IMR-90 (cell line): ENCODE results near the gene RAI14. TPM values are rescaled to one million over a fixed set of nuclear protein-coding genes. Genes with fewer than 3 reads are reported as not detected.

ENCODE experiments used
- ATAC-seq: fragments of 200-7000 bp; cut with Tn5 transposase; 2 replicates; pipeline ENCODE4 v1.9.1; 2020; ENCODE audit warnings: low read depth, mild to moderate bottlenecking, moderate library complexity
- BruUV-seq: library from RNA; stranded (reverse); fragments of 400-500 nt; replicated peaks from 2 replicates; lab custom pipeline; 2021; lab: Mats Ljungman, UMichigan
- CTCF ChIA-PET: fragments of 300-600 bp; formaldehyde crosslinking; extraction: SDS; loops from one replicate; lab custom pipeline; 2021; ENCODE audit warnings: antibody characterized with exemption; lab: Yijun Ruan, JAX
- POLR2A ChIA-PET: fragments of 300-600 bp; sonication (Branson Sonifier 250); formaldehyde crosslinking; loops from one replicate; lab custom pipeline; 2022; ENCODE audit warnings: antibody characterized with exemption; ENCODE audit not compliant: unreplicated experiment; lab: Charles Lee
- DNase-seq: peaks from one replicate; pipeline ENCODE4 v3.0.0; 2013
- H2AFZ ChIP-seq: replicated peaks from 2 replicates; pipeline ENCODE3; 2013; ENCODE audit warnings: low read length, mild to moderate bottlenecking; ENCODE audit not compliant: poor library complexity
- H2AK5ac ChIP-seq: 2 replicates; pipeline ENCODE4 v1.6.1; 2013; ENCODE audit warnings: low read depth, low read length, inconsistent platforms
- H2AK9ac ChIP-seq: replicated peaks from 2 replicates; pipeline ENCODE3; 2013; ENCODE audit warnings: mild to moderate bottlenecking, low read depth, low read length, moderate library complexity; ENCODE audit not compliant: poor library complexity
- H2BK120ac ChIP-seq: 2 replicates; pipeline ENCODE4 v1.6.1; 2013; ENCODE audit warnings: low read depth, low read length, inconsistent platforms
- H2BK15ac ChIP-seq: 3 replicates; pipeline ENCODE4 v1.6.1; 2013; ENCODE audit warnings: low read depth, low read length, inconsistent platforms
- H2BK20ac ChIP-seq: 2 replicates; pipeline ENCODE4 v1.6.1; 2013; ENCODE audit warnings: low read depth, mild to moderate bottlenecking, inconsistent platforms, low read length, moderate library complexity
- H2BK5ac ChIP-seq: 2 replicates; pipeline ENCODE4 v1.6.1; 2013; ENCODE audit warnings: mild to moderate bottlenecking, low read depth, low read length, inconsistent platforms; ENCODE audit not compliant: poor library complexity, severe bottlenecking
- H3K14ac ChIP-seq: replicated peaks from 2 replicates; pipeline ENCODE4 v1.6.1; 2013; ENCODE audit warnings: low read depth, low read length, inconsistent platforms
- H3K18ac ChIP-seq: 2 replicates; pipeline ENCODE4 v1.6.1; 2013; ENCODE audit warnings: low read depth, low read length, control low read depth
- H3K23ac ChIP-seq: 2 replicates; pipeline ENCODE4 v1.6.1; 2013; ENCODE audit warnings: low read depth, low read length, inconsistent platforms
- H3K27ac ChIP-seq: 2 replicates; pipeline ENCODE4 v1.5.1; 2013; ENCODE audit warnings: mild to moderate bottlenecking, control low read depth, low read length; ENCODE audit not compliant: insufficient read depth
- H3K27me3 ChIP-seq: 2 replicates; pipeline ENCODE4 v1.6.1; 2013; ENCODE audit warnings: low read length; ENCODE audit not compliant: control insufficient read depth, insufficient read depth
- H3K36me3 ChIP-seq: 2 replicates; pipeline ENCODE4 v1.6.1; 2013; ENCODE audit warnings: low read length, mixed read lengths; ENCODE audit not compliant: control insufficient read depth, insufficient read depth
- H3K4ac ChIP-seq: 2 replicates; pipeline ENCODE4 v1.6.1; 2013; ENCODE audit warnings: low read depth, low read length, inconsistent platforms
- H3K4me1 ChIP-seq: 2 replicates; pipeline ENCODE4 v1.6.1; 2013; ENCODE audit warnings: low read length, mixed read lengths; ENCODE audit not compliant: control insufficient read depth, insufficient read depth
- H3K4me2 ChIP-seq: 2 replicates; pipeline ENCODE4 v1.6.1; 2013; ENCODE audit warnings: low read depth, mild to moderate bottlenecking, control low read depth, low read length, moderate library complexity
- H3K4me3 ChIP-seq: 2 replicates; pipeline ENCODE4 v1.5.1; 2013; ENCODE audit warnings: low read depth, mild to moderate bottlenecking, control low read depth, low read length, moderate library complexity; ENCODE audit not compliant: insufficient read depth
- H3K56ac ChIP-seq: 2 replicates; pipeline ENCODE4 v1.6.1; 2013; ENCODE audit warnings: low read length, inconsistent platforms; ENCODE audit not compliant: insufficient read depth; ENCODE audit errors: extremely low read depth
- H3K79me1 ChIP-seq, 2 experiments: 2 replicates each; pipeline ENCODE4 v1.6.1; 2013; ENCODE audit warnings: low read length in 2 of 2, inconsistent platforms in 1 of 2, low read depth in 1 of 2
- H3K9ac ChIP-seq: 2 replicates; pipeline ENCODE4 v1.6.1; 2013; ENCODE audit warnings: low read depth, low read length, control low read depth
- H3K9me1 ChIP-seq: 2 replicates; pipeline ENCODE4 v1.6.1; 2013; ENCODE audit warnings: low read length, inconsistent platforms; ENCODE audit not compliant: insufficient read depth
- H3K9me3 ChIP-seq: 2 replicates; pipeline ENCODE4 v1.6.1; 2013; ENCODE audit warnings: low read length; ENCODE audit not compliant: control insufficient read depth, insufficient read depth
- H4K20me1 ChIP-seq: 2 replicates; pipeline ENCODE4 v1.6.1; 2013; ENCODE audit warnings: low read length, inconsistent platforms; ENCODE audit not compliant: insufficient read depth
- H4K5ac ChIP-seq: 2 replicates; pipeline ENCODE4 v1.6.1; 2013; ENCODE audit warnings: mild to moderate bottlenecking, low read depth, low read length, control low read depth
- H4K8ac ChIP-seq, 2 experiments: 2 replicates each; pipeline ENCODE4 v1.6.1; 2013; ENCODE audit warnings: low read depth in 2 of 2, low read length in 2 of 2, control low read depth in 1 of 2, inconsistent platforms in 1 of 2
- H4K91ac ChIP-seq: 2 replicates; pipeline ENCODE4 v1.6.1; 2013; ENCODE audit warnings: low read depth, low read length, inconsistent platforms; ENCODE audit not compliant: insufficient read depth
- BHLHE40 ChIP-seq: fragments of 150-350 bp; IDR thresholded peaks from 2 replicates; pipeline ENCODE4 v1.6.1; 2016; ENCODE audit warnings: mild to moderate bottlenecking, low read depth, low read length
- CEBPB ChIP-seq: IDR thresholded peaks from 2 replicates; pipeline ENCODE4 v1.6.1; 2012; ENCODE audit warnings: low read depth, low read length, improper control_type of control experiment
- CHD1 ChIP-seq: IDR thresholded peaks from 2 replicates; pipeline ENCODE4 v1.6.1; 2012; ENCODE audit warnings: low read depth, low read length, improper control_type of control experiment
- FOS ChIP-seq: fragments of 150-350 bp; IDR thresholded peaks from 2 replicates; pipeline ENCODE4 v1.6.1; 2016; ENCODE audit warnings: low read depth, low read length
- MAFK ChIP-seq: IDR thresholded peaks from 2 replicates; pipeline ENCODE4 v1.6.1; 2012; ENCODE audit warnings: low read depth, low read length, improper control_type of control experiment
- MAZ ChIP-seq: IDR thresholded peaks from 2 replicates; pipeline ENCODE4 v1.6.1; 2012; ENCODE audit warnings: low read depth, mild to moderate bottlenecking, low read length, improper control_type of control experiment, moderate library complexity, borderline replicate concordance
- MXI1 ChIP-seq: IDR thresholded peaks from 2 replicates; pipeline ENCODE4 v1.6.1; 2012; ENCODE audit warnings: low read depth, mild to moderate bottlenecking, low read length, moderate library complexity, borderline replicate concordance
- NFE2L2 ChIP-seq: fragments of 150-350 bp; IDR thresholded peaks from 2 replicates; pipeline ENCODE4 v1.6.1; 2016; ENCODE audit warnings: low read depth, mild to moderate bottlenecking, low read length
- POLR2A ChIP-seq: IDR thresholded peaks from 2 replicates; pipeline ENCODE4 v1.6.1; 2012; ENCODE audit warnings: mild to moderate bottlenecking, low read depth, low read length
- RAD21 ChIP-seq: IDR thresholded peaks from 2 replicates; pipeline ENCODE4 v1.6.1; 2012; ENCODE audit warnings: low read length, improper control_type of control experiment
- RCOR1 ChIP-seq: IDR thresholded peaks from 2 replicates; pipeline ENCODE4 v1.6.1; 2012; ENCODE audit warnings: mild to moderate bottlenecking, low read length, improper control_type of control experiment; ENCODE audit not compliant: insufficient replicate concordance
- RFX5 ChIP-seq: IDR thresholded peaks from 2 replicates; pipeline ENCODE4 v1.8.0; 2012; ENCODE audit warnings: low read depth, mild to moderate bottlenecking, low read length, moderate library complexity
- SMC3 ChIP-seq: fragments of 150-350 bp; IDR thresholded peaks from 2 replicates; pipeline ENCODE4 v1.6.1; 2016; ENCODE audit warnings: low read depth, mild to moderate bottlenecking, antibody characterized with exemption, low read length, moderate library complexity
- WGBS, 2 experiments: methylation state at CpG; one replicate each; pipeline versions ENCODE4 v1.1.5 to v1.1.7; 2013; ENCODE audit warnings: missing lambda C conversion rate in 2 of 2; ENCODE audit not compliant: insufficient read length in 1 of 2; ENCODE audit errors: extremely low coverage in 2 of 2; 5-methylcytosine and 5-hydroxymethylcytosine counted together
- dilution Hi-C: fragments of 300-500 bp; cut with HindIII; formaldehyde crosslinking; loops from one replicate; pipeline ENCODE4 v1.14.3; 2018; ENCODE audit warnings: low sequenced_read_pairs; ENCODE audit not compliant: unreplicated experiment
- in situ Hi-C: fragments of 300-500 bp; cut with MboI; formaldehyde crosslinking; loops from 3 replicates; pipeline ENCODE4 v1.14.3; 2019; ENCODE audit warnings: low sequenced_read_pairs, inconsistent platforms, mixed read lengths
- intact Hi-C: fragments of 100-400 bp; cut with micrococcal nuclease; formaldehyde crosslinking; loops from 2 replicates; pipeline ENCODE4 v1.10.0; 2022
- polyA plus RNA-seq, 3 experiments: library from polyadenylated mRNA; depleted of rRNA; stranded (reverse); fragments of >200 nt; gene quantifications; 2 replicates each; pipeline ENCODE4 v1.2.3, GENCODE V29; 2012; ENCODE audit warnings: low replicate concordance in 1 of 3
- total RNA-seq: library from RNA; depleted of rRNA; stranded (reverse); fragments of >200 nt; gene quantifications from 2 replicates; pipeline ENCODE4 v1.2.3, GENCODE V29; 2012
- TF ChIP-seq, protein P1 (sequence below): fragments of 150-350 bp; IDR thresholded peaks from 2 replicates; pipeline ENCODE4 v1.6.1; 2017; ENCODE audit warnings: mild to moderate bottlenecking, antibody characterized with exemption, low read length, low read depth
- TF ChIP-seq, protein P2 (sequence below): fragments of 150-350 bp; IDR thresholded peaks from 2 replicates; pipeline ENCODE4 v1.6.1; 2016; ENCODE audit warnings: low read depth, mild to moderate bottlenecking, low read length, moderate library complexity, borderline replicate concordance

The RAI14 gene
- total and polyA plus RNA-seq, 2 of the 4 experiments (the other 2 are of a cell fraction), result 221 to 267 TPM

DNA sequence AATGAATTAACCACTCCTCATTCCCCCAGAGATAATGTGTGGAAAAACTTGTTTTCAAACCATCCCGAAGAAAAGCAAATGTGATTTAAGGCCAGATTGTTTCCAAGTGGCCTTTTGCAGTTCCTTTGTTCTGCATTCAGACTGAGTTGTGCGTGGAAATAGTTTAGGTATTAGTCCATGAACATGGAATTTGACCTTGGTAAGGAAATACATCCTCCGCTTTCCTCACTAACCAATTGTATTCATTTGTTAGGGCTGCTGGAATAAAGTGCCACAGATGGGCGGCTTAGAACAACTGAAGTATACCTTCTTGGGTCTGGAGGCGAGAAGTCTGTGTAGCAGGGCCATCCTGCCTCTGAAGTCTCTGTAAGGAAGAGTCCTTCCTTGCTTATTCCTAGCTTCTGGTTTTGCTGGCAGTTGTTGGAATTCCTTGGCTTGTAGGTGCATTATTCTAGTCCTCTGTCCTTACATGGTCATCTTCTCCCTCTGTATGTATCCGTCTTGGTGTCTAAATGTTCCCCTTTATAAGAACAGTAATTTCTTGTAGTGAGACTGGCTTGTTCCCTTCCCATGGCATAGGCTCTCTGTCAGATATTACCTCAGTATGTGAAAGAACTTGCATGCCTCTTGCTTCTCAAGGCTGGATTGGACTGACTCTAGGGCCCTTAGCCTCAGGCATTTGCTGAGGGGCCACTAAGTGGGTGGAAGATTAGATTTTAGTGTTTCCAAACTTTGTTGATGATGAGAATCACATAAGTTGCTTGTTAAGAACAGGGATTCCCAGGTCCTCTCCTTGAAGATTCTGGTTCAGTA lies 53.9 kb downstream of the RAI14 start:
- Histone ChIP-seq H3K9me1 (peaks cover 23% of the 10 kb centered on the region), H3K36me3 (peaks cover 22% of the 10 kb centered on the region), H3K9ac (peak overlapping the region; percentile 48; the same call in 1 of the 2 replicates), H3K4me2 (peak overlapping the region; percentile 62), H2BK20ac (peak overlapping the region; percentile 76), H3K23ac (peak overlapping the region; percentile 97), H2BK5ac (peak overlapping the region; percentile 71), H2AFZ (no peak overlapping the region), H3K14ac (peak overlapping the region; percentile 95), H2BK120ac (peak overlapping the region; percentile 83), H3K4me3 (no peak overlapping the region), H4K20me1 (peaks cover 56% of the 10 kb centered on the region), H2AK9ac (peak overlapping the region; percentile 0), H3K27me3 (no peaks in the 10 kb centered on the region), H3K4ac (peak overlapping the region; percentile 93), H3K56ac (peak overlapping the region; percentile 83), H4K91ac (peak overlapping the region; percentile 87), H3K9me3 (no peaks in the 10 kb centered on the region), H3K4me1 (peaks cover 26% of the 10 kb centered on the region), H2AK5ac (peak overlapping the region; percentile 83), H2BK15ac (peak overlapping the region; percentile 67), H3K79me1 (peaks cover 10 to 67% of the 10 kb centered on the region in 2 experiments), H3K27ac (peak overlapping the region; percentile 89), H4K5ac (peak overlapping the region; percentile 27), H4K8ac (peak overlapping the region; percentile 48 to 88), H3K18ac (peak overlapping the region; percentile 26)
- intact Hi-C loops, result no loop called here
- WGBS, 2 experiments, result 40% methylated on average over 1 of the region's 6 CpGs; no CpG with 5 or more reads in 1 of the 2 experiments
- DNase-seq, result peak; percentile 95
- POLR2A ChIA-PET, result no interaction called here
- no TSS peak for BruUV-seq
- dilution Hi-C loops, result no loop called here
- in situ Hi-C loops, result no loop called here
- ATAC-seq, result peak; percentile 84
- CTCF ChIA-PET, result no interaction called here
- no peak for TF ChIP-seq CHD1
- 0 out of 2 replicates have a peak, but pooled peaks have one; percentile 1 for TF ChIP-seq RAD21
- TF ChIP-seq RCOR1, result peak; percentile 13
- peak; percentile 23; the same call in 1 of the 2 replicates for TF ChIP-seq CEBPB
- TF ChIP-seq, protein P1, sequence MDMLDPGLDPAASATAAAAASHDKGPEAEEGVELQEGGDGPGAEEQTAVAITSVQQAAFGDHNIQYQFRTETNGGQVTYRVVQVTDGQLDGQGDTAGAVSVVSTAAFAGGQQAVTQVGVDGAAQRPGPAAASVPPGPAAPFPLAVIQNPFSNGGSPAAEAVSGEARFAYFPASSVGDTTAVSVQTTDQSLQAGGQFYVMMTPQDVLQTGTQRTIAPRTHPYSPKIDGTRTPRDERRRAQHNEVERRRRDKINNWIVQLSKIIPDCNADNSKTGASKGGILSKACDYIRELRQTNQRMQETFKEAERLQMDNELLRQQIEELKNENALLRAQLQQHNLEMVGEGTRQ, result no peak
- no peak for TF ChIP-seq RFX5
- no peak for TF ChIP-seq NFE2L2
- no peak for TF ChIP-seq MAFK
- no peak for TF ChIP-seq SMC3
- TF ChIP-seq MXI1, result no peak
- no peak; the same call in 1 of the 2 replicates for TF ChIP-seq BHLHE40
- TF ChIP-seq POLR2A, result peak; percentile 71; the same call in 1 of the 2 replicates
- TF ChIP-seq MAZ, result no peak
- TF ChIP-seq, protein P2, sequence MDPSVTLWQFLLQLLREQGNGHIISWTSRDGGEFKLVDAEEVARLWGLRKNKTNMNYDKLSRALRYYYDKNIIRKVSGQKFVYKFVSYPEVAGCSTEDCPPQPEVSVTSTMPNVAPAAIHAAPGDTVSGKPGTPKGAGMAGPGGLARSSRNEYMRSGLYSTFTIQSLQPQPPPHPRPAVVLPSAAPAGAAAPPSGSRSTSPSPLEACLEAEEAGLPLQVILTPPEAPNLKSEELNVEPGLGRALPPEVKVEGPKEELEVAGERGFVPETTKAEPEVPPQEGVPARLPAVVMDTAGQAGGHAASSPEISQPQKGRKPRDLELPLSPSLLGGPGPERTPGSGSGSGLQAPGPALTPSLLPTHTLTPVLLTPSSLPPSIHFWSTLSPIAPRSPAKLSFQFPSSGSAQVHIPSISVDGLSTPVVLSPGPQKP, result no peak
- no peak for TF ChIP-seq FOS
